WTC11 (cell line): ENCODE data around the gene PYHIN1. TPM values are rescaled to one million over a fixed set of nuclear protein-coding genes. Genes with fewer than 3 reads are reported as not detected.
A peak's percentile ranks its signal among the peaks of the same experiment; 100 is the strongest.

Experiments used
- ATAC-seq: fragments of 200-7000 bp; cut with Tn5 transposase; 2 replicates; pipeline ENCODE4 v1.10.0; 2021; ENCODE audit warnings: mild to moderate bottlenecking, moderate library complexity
- CTCF ChIA-PET: fragments of 300-600 bp; sonication (Branson Sonifier 250); formaldehyde crosslinking; loops from one replicate; lab custom pipeline; 2021; ENCODE audit warnings: antibody characterized with exemption; lab: Charles Lee
- POLR2A ChIA-PET: fragments of 350-600 bp; sonication (Branson Sonifier 250); formaldehyde crosslinking; loops from one replicate; lab custom pipeline; 2021; ENCODE audit warnings: antibody characterized with exemption; lab: Charles Lee
- DNase-seq: peaks from one replicate; pipeline ENCODE4 v3.0.0; 2021; ENCODE audit warnings: low spot score
- H3K27ac Mint-ChIP-seq: 2 replicates; pipeline ENCODE4 v1.8.0; 2021; ENCODE audit warnings: mixed read lengths
- H3K27me3 Mint-ChIP-seq: 2 replicates; pipeline ENCODE4 v1.8.0; 2021; ENCODE audit warnings: low read depth, mild to moderate bottlenecking, moderate library complexity, mixed read lengths
- H3K36me3 Mint-ChIP-seq: 2 replicates; pipeline ENCODE4 v1.8.0; 2021; ENCODE audit warnings: mixed read lengths
- H3K4me1 Mint-ChIP-seq: 2 replicates; pipeline ENCODE4 v1.8.0; 2022; ENCODE audit warnings: mixed read lengths
- H3K4me3 Mint-ChIP-seq: 2 replicates; pipeline ENCODE4 v1.8.0; 2021; ENCODE audit warnings: mild to moderate bottlenecking, moderate library complexity, mixed read lengths
- H3K9me3 Mint-ChIP-seq: 2 replicates; pipeline ENCODE4 v1.8.0; 2021; ENCODE audit warnings: mixed read lengths
- CREM ChIP-seq: sonication (generic); formaldehyde crosslinking; IDR thresholded peaks from 2 replicates; pipeline ENCODE4 v1.8.1; 2022; ENCODE audit warnings: mild to moderate bottlenecking, missing genetic modification reagents, moderate library complexity
- ELF4 ChIP-seq: sonication (generic); formaldehyde crosslinking; IDR thresholded peaks from 2 replicates; pipeline ENCODE4 v1.8.1; 2022; ENCODE audit warnings: low read depth, mild to moderate bottlenecking, moderate library complexity, missing genetic modification reagents
- ESRRA ChIP-seq: sonication (generic); formaldehyde crosslinking; IDR thresholded peaks from 2 replicates; pipeline ENCODE4 v1.8.1; 2022; ENCODE audit warnings: mild to moderate bottlenecking, missing genetic modification reagents, borderline replicate concordance
- GABPB1 ChIP-seq: sonication (generic); formaldehyde crosslinking; IDR thresholded peaks from 2 replicates; pipeline ENCODE4 v1.8.1; 2023; ENCODE audit warnings: mild to moderate bottlenecking, missing genetic modification reagents
- JUN ChIP-seq: sonication (generic); formaldehyde crosslinking; IDR thresholded peaks from 2 replicates; pipeline ENCODE4 v1.8.0; 2023; ENCODE audit warnings: mild to moderate bottlenecking, missing genetic modification reagents
- NFE2L1 ChIP-seq: sonication (generic); formaldehyde crosslinking; IDR thresholded peaks from 2 replicates; pipeline ENCODE4 v1.8.1; 2023; ENCODE audit warnings: missing genetic modification reagents
- NFYB ChIP-seq: sonication (generic); formaldehyde crosslinking; conservative IDR thresholded peaks from 2 replicates; pipeline ENCODE4 v1.8.0; 2022; ENCODE audit warnings: low read depth, missing genetic modification reagents
- NR2C2 ChIP-seq: sonication (generic); formaldehyde crosslinking; IDR thresholded peaks from 2 replicates; pipeline ENCODE4 v1.8.0; 2022; ENCODE audit warnings: mild to moderate bottlenecking, missing genetic modification reagents
- RORB ChIP-seq: fragments of 250-450 bp; sonication (Bioruptor Pico); IDR thresholded peaks from 2 replicates; pipeline ENCODE4 v1.9.0; 2021; ENCODE audit warnings: mild to moderate bottlenecking
- SOX15 ChIP-seq: fragments of 250-450 bp; sonication (Bioruptor Pico); IDR thresholded peaks from 2 replicates; pipeline ENCODE4 v1.9.0; 2021; ENCODE audit warnings: mild to moderate bottlenecking
- ZNF219 ChIP-seq: sonication (generic); formaldehyde crosslinking; IDR thresholded peaks from 2 replicates; pipeline ENCODE4 v1.8.0; 2023; ENCODE audit warnings: missing genetic modification reagents, mild to moderate bottlenecking, borderline replicate concordance
- ZNF317 ChIP-seq: sonication (generic); formaldehyde crosslinking; IDR thresholded peaks from 2 replicates; pipeline ENCODE4 v1.8.1; 2023; ENCODE audit warnings: low read depth, mild to moderate bottlenecking, moderate library complexity, missing genetic modification reagents, borderline replicate concordance
- ZNF396 ChIP-seq: fragments of 250-450 bp; sonication (Bioruptor Pico); IDR thresholded peaks from 2 replicates; pipeline ENCODE4 v1.8.0; 2021; ENCODE audit warnings: mild to moderate bottlenecking, moderate library complexity, borderline replicate concordance
- total RNA-seq: library from RNA; stranded (reverse); gene quantifications from 3 replicates; pipeline ENCODE4 v1.2.3, GENCODE V29; 2021
- TF ChIP-seq, protein P1 (sequence below): sonication (generic); formaldehyde crosslinking; conservative IDR thresholded peaks from 2 replicates; pipeline ENCODE4 v1.8.1; 2023; ENCODE audit warnings: mild to moderate bottlenecking, low read depth, missing genetic modification reagents, moderate library complexity
- TF ChIP-seq, protein P2 (sequence below): sonication (generic); formaldehyde crosslinking; IDR thresholded peaks from 2 replicates; pipeline ENCODE4 v1.8.1; 2023; ENCODE audit warnings: mild to moderate bottlenecking, missing genetic modification reagents
- TF ChIP-seq, protein P3 (sequence below): sonication (generic); formaldehyde crosslinking; IDR thresholded peaks from 2 replicates; pipeline ENCODE4 v1.8.1; 2023; ENCODE audit warnings: mild to moderate bottlenecking, missing genetic modification reagents
- TF ChIP-seq, protein P4 (sequence below): sonication (generic); formaldehyde crosslinking; IDR thresholded peaks from 2 replicates; pipeline ENCODE4 v1.8.1; 2023; ENCODE audit warnings: mild to moderate bottlenecking, missing genetic modification reagents, moderate library complexity
- TF ChIP-seq, protein P5 (sequence below): sonication (generic); formaldehyde crosslinking; IDR thresholded peaks from 2 replicates; pipeline ENCODE4 v1.8.1; 2023; ENCODE audit warnings: mild to moderate bottlenecking, missing genetic modification reagents, borderline replicate concordance
- TF ChIP-seq, protein P6 (sequence below): fragments of 250-450 bp; sonication (Bioruptor Pico); IDR thresholded peaks from 2 replicates; pipeline ENCODE4 v1.9.0; 2021; ENCODE audit warnings: mild to moderate bottlenecking
- TF ChIP-seq, protein P7 (sequence below): fragments of 250-450 bp; sonication (Bioruptor Pico); IDR thresholded peaks from 2 replicates; pipeline ENCODE4 v1.9.0; 2021; ENCODE audit warnings: mild to moderate bottlenecking, borderline replicate concordance

The PYHIN1 gene
- total RNA-seq, 1 experiment from 2014 or later: not detected

DNA sequence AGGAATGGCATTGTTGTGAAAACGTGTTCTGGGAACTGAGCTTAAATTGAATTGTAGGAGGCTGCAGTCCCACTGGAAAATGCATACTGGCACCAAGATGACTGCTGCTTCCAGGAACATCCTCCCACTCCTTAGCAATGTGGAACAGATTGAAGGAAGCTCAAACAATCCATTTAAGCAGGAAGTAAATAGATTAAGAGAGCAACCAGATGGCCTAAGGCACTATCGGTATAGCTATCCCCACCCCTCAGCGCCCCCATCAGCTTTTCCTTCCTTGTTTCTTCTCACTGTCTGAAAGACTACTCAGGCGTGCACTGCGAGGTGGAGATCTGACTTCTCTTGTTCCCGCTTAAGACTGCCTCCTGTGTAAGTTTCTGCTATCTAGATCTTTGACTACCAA, 74.3 kb downstream of the PYHIN1 start:
- DNase-seq: no peak
- H3K27me3 Mint-ChIP-seq: peaks cover 54% of the 10 kb centered on the region
- H3K4me3 Mint-ChIP-seq: peak overlapping the region; percentile 75
- peak overlapping the region; percentile 85 for H3K27ac Mint-ChIP-seq
- no peaks in the 10 kb centered on the region for H3K9me3 Mint-ChIP-seq
- TF ChIP-seq, protein P1, sequence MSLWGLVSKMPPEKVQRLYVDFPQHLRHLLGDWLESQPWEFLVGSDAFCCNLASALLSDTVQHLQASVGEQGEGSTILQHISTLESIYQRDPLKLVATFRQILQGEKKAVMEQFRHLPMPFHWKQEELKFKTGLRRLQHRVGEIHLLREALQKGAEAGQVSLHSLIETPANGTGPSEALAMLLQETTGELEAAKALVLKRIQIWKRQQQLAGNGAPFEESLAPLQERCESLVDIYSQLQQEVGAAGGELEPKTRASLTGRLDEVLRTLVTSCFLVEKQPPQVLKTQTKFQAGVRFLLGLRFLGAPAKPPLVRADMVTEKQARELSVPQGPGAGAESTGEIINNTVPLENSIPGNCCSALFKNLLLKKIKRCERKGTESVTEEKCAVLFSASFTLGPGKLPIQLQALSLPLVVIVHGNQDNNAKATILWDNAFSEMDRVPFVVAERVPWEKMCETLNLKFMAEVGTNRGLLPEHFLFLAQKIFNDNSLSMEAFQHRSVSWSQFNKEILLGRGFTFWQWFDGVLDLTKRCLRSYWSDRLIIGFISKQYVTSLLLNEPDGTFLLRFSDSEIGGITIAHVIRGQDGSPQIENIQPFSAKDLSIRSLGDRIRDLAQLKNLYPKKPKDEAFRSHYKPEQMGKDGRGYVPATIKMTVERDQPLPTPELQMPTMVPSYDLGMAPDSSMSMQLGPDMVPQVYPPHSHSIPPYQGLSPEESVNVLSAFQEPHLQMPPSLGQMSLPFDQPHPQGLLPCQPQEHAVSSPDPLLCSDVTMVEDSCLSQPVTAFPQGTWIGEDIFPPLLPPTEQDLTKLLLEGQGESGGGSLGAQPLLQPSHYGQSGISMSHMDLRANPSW (CRISPR knock-in tag): no peak
- TF ChIP-seq, protein P2, sequence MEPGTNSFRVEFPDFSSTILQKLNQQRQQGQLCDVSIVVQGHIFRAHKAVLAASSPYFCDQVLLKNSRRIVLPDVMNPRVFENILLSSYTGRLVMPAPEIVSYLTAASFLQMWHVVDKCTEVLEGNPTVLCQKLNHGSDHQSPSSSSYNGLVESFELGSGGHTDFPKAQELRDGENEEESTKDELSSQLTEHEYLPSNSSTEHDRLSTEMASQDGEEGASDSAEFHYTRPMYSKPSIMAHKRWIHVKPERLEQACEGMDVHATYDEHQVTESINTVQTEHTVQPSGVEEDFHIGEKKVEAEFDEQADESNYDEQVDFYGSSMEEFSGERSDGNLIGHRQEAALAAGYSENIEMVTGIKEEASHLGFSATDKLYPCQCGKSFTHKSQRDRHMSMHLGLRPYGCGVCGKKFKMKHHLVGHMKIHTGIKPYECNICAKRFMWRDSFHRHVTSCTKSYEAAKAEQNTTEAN (CRISPR knock-in tag): no peak
- TF ChIP-seq, protein P3, sequence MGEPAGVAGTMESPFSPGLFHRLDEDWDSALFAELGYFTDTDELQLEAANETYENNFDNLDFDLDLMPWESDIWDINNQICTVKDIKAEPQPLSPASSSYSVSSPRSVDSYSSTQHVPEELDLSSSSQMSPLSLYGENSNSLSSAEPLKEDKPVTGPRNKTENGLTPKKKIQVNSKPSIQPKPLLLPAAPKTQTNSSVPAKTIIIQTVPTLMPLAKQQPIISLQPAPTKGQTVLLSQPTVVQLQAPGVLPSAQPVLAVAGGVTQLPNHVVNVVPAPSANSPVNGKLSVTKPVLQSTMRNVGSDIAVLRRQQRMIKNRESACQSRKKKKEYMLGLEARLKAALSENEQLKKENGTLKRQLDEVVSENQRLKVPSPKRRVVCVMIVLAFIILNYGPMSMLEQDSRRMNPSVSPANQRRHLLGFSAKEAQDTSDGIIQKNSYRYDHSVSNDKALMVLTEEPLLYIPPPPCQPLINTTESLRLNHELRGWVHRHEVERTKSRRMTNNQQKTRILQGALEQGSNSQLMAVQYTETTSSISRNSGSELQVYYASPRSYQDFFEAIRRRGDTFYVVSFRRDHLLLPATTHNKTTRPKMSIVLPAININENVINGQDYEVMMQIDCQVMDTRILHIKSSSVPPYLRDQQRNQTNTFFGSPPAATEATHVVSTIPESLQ: no peak
- TF ChIP-seq, protein P4, sequence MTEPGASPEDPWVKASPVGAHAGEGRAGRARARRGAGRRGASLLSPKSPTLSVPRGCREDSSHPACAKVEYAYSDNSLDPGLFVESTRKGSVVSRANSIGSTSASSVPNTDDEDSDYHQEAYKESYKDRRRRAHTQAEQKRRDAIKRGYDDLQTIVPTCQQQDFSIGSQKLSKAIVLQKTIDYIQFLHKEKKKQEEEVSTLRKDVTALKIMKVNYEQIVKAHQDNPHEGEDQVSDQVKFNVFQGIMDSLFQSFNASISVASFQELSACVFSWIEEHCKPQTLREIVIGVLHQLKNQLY: no peak
- TF ChIP-seq ZNF396 (CRISPR knock-in tag): no peak
- TF ChIP-seq GABPB1 (CRISPR knock-in tag): no peak
- TF ChIP-seq ZNF317 (CRISPR knock-in tag): no peak
- TF ChIP-seq CREM: no peak
- TF ChIP-seq ZNF219: no peak
- TF ChIP-seq NR2C2 (CRISPR knock-in tag): no peak
- no peak for TF ChIP-seq JUN (CRISPR knock-in tag)
- TF ChIP-seq NFE2L1 (CRISPR knock-in tag): no peak
- TF ChIP-seq, protein P5, sequence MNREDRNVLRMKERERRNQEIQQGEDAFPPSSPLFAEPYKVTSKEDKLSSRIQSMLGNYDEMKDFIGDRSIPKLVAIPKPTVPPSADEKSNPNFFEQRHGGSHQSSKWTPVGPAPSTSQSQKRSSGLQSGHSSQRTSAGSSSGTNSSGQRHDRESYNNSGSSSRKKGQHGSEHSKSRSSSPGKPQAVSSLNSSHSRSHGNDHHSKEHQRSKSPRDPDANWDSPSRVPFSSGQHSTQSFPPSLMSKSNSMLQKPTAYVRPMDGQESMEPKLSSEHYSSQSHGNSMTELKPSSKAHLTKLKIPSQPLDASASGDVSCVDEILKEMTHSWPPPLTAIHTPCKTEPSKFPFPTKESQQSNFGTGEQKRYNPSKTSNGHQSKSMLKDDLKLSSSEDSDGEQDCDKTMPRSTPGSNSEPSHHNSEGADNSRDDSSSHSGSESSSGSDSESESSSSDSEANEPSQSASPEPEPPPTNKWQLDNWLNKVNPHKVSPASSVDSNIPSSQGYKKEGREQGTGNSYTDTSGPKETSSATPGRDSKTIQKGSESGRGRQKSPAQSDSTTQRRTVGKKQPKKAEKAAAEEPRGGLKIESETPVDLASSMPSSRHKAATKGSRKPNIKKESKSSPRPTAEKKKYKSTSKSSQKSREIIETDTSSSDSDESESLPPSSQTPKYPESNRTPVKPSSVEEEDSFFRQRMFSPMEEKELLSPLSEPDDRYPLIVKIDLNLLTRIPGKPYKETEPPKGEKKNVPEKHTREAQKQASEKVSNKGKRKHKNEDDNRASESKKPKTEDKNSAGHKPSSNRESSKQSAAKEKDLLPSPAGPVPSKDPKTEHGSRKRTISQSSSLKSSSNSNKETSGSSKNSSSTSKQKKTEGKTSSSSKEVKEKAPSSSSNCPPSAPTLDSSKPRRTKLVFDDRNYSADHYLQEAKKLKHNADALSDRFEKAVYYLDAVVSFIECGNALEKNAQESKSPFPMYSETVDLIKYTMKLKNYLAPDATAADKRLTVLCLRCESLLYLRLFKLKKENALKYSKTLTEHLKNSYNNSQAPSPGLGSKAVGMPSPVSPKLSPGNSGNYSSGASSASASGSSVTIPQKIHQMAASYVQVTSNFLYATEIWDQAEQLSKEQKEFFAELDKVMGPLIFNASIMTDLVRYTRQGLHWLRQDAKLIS (CRISPR knock-in tag): no peak
- no peak for TF ChIP-seq RORB (CRISPR knock-in tag)
- TF ChIP-seq ESRRA (CRISPR knock-in tag): no peak
- TF ChIP-seq, protein P6, sequence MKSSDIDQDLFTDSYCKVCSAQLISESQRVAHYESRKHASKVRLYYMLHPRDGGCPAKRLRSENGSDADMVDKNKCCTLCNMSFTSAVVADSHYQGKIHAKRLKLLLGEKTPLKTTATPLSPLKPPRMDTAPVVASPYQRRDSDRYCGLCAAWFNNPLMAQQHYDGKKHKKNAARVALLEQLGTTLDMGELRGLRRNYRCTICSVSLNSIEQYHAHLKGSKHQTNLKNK (CRISPR knock-in tag): no peak
- no peak for TF ChIP-seq NFYB (CRISPR knock-in tag)
- TF ChIP-seq, protein P7, sequence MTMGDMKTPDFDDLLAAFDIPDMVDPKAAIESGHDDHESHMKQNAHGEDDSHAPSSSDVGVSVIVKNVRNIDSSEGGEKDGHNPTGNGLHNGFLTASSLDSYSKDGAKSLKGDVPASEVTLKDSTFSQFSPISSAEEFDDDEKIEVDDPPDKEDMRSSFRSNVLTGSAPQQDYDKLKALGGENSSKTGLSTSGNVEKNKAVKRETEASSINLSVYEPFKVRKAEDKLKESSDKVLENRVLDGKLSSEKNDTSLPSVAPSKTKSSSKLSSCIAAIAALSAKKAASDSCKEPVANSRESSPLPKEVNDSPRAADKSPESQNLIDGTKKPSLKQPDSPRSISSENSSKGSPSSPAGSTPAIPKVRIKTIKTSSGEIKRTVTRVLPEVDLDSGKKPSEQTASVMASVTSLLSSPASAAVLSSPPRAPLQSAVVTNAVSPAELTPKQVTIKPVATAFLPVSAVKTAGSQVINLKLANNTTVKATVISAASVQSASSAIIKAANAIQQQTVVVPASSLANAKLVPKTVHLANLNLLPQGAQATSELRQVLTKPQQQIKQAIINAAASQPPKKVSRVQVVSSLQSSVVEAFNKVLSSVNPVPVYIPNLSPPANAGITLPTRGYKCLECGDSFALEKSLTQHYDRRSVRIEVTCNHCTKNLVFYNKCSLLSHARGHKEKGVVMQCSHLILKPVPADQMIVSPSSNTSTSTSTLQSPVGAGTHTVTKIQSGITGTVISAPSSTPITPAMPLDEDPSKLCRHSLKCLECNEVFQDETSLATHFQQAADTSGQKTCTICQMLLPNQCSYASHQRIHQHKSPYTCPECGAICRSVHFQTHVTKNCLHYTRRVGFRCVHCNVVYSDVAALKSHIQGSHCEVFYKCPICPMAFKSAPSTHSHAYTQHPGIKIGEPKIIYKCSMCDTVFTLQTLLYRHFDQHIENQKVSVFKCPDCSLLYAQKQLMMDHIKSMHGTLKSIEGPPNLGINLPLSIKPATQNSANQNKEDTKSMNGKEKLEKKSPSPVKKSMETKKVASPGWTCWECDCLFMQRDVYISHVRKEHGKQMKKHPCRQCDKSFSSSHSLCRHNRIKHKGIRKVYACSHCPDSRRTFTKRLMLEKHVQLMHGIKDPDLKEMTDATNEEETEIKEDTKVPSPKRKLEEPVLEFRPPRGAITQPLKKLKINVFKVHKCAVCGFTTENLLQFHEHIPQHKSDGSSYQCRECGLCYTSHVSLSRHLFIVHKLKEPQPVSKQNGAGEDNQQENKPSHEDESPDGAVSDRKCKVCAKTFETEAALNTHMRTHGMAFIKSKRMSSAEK: no peak
- no peak for TF ChIP-seq SOX15 (CRISPR knock-in tag)
- no peak for TF ChIP-seq ELF4
- CTCF ChIA-PET: interaction anchor here (0.6 to 1.2 kb wide), 6 partner anchors 10 to 510 kb away, joined by 3 to 5 read pairs (median 3); no protein-coding TSS in a partner anchor
- no peaks in the 10 kb centered on the region for H3K36me3 Mint-ChIP-seq
- POLR2A ChIA-PET: no interaction called here
- peak; percentile 83 for ATAC-seq
- H3K4me1 Mint-ChIP-seq: peaks cover 57% of the 10 kb centered on the region
